ENCODE data around the gene BOC. TPM values are rescaled to one million over a fixed set of nuclear protein-coding genes. Genes with fewer than 3 reads are reported as not detected.

BOC gene
- total and polyA plus RNA-seq, 2 of the 4 experiments (the other 2 are of a cell fraction): 6.8 to 15.2 TPM

DNA sequence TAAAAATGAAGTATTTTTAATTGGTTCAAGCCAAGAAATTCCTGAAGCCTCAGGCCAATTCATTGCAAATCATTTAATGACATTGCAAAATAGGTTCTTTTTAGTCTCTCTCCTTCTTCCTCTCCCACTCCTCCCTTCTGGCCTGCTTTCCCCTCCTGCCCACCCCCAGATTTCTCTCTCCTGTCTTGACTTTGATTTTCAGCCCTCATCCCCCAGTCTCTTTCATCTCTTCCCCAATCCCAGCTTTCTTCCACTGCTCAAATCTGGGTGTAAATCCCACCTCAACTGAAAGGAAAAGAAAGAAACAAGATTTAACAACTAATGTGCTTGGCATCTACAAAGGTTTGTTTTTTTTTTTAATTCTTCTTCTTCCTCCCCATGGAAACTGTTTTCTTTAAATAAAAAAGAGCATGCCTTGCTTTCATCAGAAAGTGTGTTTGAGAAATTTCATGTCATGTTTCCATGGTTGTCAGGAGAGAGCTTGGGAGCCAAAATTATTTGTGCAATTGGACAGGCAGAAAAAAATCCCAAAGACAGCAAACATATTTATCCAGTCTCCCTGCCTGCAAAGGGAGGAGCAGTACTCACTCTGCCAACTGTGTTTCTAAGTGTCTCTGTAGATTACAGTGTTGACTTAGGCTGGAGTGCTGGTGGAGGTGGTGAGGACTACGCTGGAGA, 50.4 kb downstream of the BOC start:
- Histone ChIP-seq H4K91ac (ENCODE audit: insufficient read depth, low read depth, low read length) (no peak overlapping the region), H2BK5ac (ENCODE audit: low read depth, low read length, poor library complexity, severe bottlenecking) (no peak overlapping the region), H3K14ac (replicated peaks; ENCODE audit: low read depth, low read length) (no peak overlapping the region), H3K4me2 (ENCODE audit: low read depth, low read length) (no peak overlapping the region), H2BK15ac (ENCODE audit: low read depth, low read length) (no peak overlapping the region), H2AFZ (replicated peaks; ENCODE audit: low read length, poor library complexity) (no peak overlapping the region), H3K18ac (ENCODE audit: low read depth, low read length) (no peak overlapping the region), H3K9me1 (ENCODE audit: insufficient read depth, low read length) (no peaks in the 10 kb centered on the region), H2BK120ac (ENCODE audit: low read depth, low read length) (no peak overlapping the region), H3K27me3 (ENCODE audit: control insufficient read depth, insufficient read depth, low read length) (peaks cover 5% of the 10 kb centered on the region), H3K9ac (ENCODE audit: low read depth, low read length) (no peak overlapping the region), H4K5ac (ENCODE audit: low read depth, low read length) (no peak overlapping the region), H3K4ac (ENCODE audit: low read depth, low read length) (no peak overlapping the region), H2BK20ac (ENCODE audit: low read depth, low read length) (no peak overlapping the region), H3K4me1 (ENCODE audit: control insufficient read depth, insufficient read depth, low read length) (no peaks in the 10 kb centered on the region; the same call in 1 of the 2 replicates), H2AK5ac (ENCODE audit: low read depth, low read length) (no peak overlapping the region), H4K8ac (ENCODE audit: low read depth in 2 of 2, low read length in 2 of 2) (no peak overlapping the region), H3K36me3 (ENCODE audit: control insufficient read depth, insufficient read depth, low read length) (peaks cover 8% of the 10 kb centered on the region), H3K27ac (ENCODE audit: insufficient read depth, low read length) (no peak overlapping the region), H4K20me1 (ENCODE audit: insufficient read depth, low read length) (no peaks in the 10 kb centered on the region), H3K56ac (ENCODE audit: extremely low read depth, insufficient read depth, low read length) (no peak overlapping the region), H3K79me1 (ENCODE audit: low read depth in 1 of 2, low read length in 2 of 2) (no peaks in the 10 kb centered on the region), H3K23ac (ENCODE audit: low read depth, low read length) (no peak overlapping the region), H3K9me3 (ENCODE audit: control insufficient read depth, insufficient read depth, low read length) (no peaks in the 10 kb centered on the region), H3K4me3 (ENCODE audit: insufficient read depth, low read depth, low read length) (no peak overlapping the region), H2AK9ac (replicated peaks; ENCODE audit: low read depth, low read length, poor library complexity) (no peak overlapping the region)
- TF ChIP-seq, protein P1, sequence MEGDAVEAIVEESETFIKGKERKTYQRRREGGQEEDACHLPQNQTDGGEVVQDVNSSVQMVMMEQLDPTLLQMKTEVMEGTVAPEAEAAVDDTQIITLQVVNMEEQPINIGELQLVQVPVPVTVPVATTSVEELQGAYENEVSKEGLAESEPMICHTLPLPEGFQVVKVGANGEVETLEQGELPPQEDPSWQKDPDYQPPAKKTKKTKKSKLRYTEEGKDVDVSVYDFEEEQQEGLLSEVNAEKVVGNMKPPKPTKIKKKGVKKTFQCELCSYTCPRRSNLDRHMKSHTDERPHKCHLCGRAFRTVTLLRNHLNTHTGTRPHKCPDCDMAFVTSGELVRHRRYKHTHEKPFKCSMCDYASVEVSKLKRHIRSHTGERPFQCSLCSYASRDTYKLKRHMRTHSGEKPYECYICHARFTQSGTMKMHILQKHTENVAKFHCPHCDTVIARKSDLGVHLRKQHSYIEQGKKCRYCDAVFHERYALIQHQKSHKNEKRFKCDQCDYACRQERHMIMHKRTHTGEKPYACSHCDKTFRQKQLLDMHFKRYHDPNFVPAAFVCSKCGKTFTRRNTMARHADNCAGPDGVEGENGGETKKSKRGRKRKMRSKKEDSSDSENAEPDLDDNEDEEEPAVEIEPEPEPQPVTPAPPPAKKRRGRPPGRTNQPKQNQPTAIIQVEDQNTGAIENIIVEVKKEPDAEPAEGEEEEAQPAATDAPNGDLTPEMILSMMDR (conservative IDR thresholded peaks at IDR 0.05; ENCODE audit: low read depth, low read length): no peak
- no peak for TF ChIP-seq NFE2L2 (IDR thresholded peaks at IDR 0.05; ENCODE audit: low read depth, low read length)
- TF ChIP-seq MAFK (IDR thresholded peaks at IDR 0.05; ENCODE audit: low read depth, low read length): no peak
- no peak for TF ChIP-seq MAZ (IDR thresholded peaks at IDR 0.05; ENCODE audit: borderline replicate concordance, low read depth, low read length)
- no peak for TF ChIP-seq RFX5 (IDR thresholded peaks at IDR 0.05; ENCODE audit: low read depth, low read length)
- TF ChIP-seq POLR2A (IDR thresholded peaks at IDR 0.05; ENCODE audit: low read depth, low read length): no peak
- TF ChIP-seq RCOR1 (IDR thresholded peaks at IDR 0.05; ENCODE audit: insufficient replicate concordance, low read length): no peak
- TF ChIP-seq, protein P2, sequence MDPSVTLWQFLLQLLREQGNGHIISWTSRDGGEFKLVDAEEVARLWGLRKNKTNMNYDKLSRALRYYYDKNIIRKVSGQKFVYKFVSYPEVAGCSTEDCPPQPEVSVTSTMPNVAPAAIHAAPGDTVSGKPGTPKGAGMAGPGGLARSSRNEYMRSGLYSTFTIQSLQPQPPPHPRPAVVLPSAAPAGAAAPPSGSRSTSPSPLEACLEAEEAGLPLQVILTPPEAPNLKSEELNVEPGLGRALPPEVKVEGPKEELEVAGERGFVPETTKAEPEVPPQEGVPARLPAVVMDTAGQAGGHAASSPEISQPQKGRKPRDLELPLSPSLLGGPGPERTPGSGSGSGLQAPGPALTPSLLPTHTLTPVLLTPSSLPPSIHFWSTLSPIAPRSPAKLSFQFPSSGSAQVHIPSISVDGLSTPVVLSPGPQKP (IDR thresholded peaks at IDR 0.05; ENCODE audit: borderline replicate concordance, low read depth, low read length): no peak
- no peak for TF ChIP-seq FOS (IDR thresholded peaks at IDR 0.05; ENCODE audit: low read depth, low read length)
- TF ChIP-seq, protein P3, sequence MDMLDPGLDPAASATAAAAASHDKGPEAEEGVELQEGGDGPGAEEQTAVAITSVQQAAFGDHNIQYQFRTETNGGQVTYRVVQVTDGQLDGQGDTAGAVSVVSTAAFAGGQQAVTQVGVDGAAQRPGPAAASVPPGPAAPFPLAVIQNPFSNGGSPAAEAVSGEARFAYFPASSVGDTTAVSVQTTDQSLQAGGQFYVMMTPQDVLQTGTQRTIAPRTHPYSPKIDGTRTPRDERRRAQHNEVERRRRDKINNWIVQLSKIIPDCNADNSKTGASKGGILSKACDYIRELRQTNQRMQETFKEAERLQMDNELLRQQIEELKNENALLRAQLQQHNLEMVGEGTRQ (IDR thresholded peaks at IDR 0.05; ENCODE audit: low read depth, low read length): no peak
- TF ChIP-seq BHLHE40 (IDR thresholded peaks at IDR 0.05; ENCODE audit: low read depth, low read length): no peak
- TF ChIP-seq CEBPB (IDR thresholded peaks at IDR 0.05; ENCODE audit: low read depth, low read length): no peak
- no peak for DNase-seq
- 80% methylated on average over 1 of the region's 1 CpG; no CpG with 5 or more reads in 1 of the 2 experiments for WGBS, 2 experiments (ENCODE audit: extremely low coverage in 2 of 2, insufficient read length in 1 of 2)
- 0 out of 2 replicates have a peak, but pooled peaks have one; percentile 37 for ATAC-seq (ENCODE audit: low read depth)
- dilution Hi-C loops (cut with HindIII; ENCODE audit: low sequenced_read_pairs, unreplicated experiment): no loop called here
- BruUV-seq (replicated peaks): no TSS peak
- intact Hi-C loops (cut with micrococcal nuclease): no loop called here
- ChIA-PET POLR2A (ENCODE audit: unreplicated experiment) (no interaction called here), CTCF (no interaction called here)
- in situ Hi-C loops (cut with MboI; ENCODE audit: low sequenced_read_pairs): no loop called here
